NCI-H146 treated with DMSO at 0.1 percent for 48 hours (cell line): ENCODE results near the gene PCYT2.
A peak's percentile ranks its signal among the peaks of the same experiment; 100 is the strongest.

Source experiments
- DNase-seq: peaks from one replicate; lab custom pipeline; 2025; ENCODE audit not compliant: unreplicated experiment; lab: John Stamatoyannopoulos, UW

Gene PCYT2

DNA sequence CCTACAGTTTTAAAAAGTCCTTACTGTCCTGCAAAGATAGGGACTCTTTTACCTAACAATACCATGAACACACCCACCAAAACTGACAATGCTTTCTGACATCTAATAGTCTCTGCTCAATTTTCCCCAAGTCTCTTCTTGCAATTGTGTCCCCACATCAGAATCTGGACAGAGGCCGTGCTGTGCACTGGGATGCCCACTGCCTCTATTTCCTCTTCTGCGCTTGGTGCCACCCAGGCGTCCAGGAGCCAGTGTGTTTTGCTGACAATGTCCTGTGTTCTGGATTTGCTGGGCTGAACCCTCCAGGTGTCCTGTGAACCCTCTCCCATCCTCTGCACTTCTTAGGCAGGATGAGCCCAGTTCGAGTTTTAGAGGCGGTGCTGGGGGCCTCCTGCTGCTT lies 33.6 kb downstream of the PCYT2 start:
- DNase-seq = no peak

DNA sequence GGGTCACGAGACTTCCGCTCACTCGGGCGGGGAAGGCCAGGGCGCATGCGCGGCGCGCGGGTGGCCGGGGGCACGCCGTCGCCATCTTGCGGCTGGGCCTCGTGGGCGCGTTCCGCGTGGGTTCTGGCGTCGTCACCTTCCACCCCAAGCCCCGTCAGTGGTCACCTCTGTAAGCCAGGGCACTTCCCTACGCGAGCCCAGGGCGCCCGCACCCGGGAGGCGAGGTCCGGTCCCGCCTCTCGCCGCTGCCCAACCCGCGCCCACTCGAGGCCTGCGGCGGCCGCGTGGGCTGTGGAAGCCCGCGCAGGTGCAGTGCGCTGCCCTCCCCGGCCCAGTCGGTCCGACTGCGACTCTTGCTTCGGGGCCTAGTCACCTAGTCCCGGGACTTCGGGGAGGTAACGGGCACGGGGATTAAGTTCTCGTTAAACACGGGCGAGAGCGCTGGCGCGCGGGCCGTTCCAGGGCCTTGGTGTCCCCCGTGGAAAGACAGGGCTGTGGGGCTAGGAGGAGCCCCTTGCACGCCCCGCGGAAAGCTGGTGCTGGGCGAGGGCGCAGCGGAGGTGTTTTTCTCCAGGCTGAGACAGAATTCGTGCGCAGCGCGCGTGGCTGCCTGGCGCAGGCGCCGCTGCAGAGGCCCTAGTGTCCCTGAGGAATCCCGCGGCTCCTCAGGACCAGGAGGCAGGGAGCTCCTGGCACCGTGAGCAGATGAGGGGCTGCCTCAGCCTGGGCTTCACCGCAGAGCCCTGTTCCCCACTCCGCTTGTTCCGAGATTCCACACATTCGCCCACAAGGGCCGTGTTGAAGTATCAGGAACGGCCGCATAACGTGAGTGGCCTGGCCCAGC lies 39.6 kb downstream of the PCYT2 start:
- DNase-seq = peak; percentile 63

DNA sequence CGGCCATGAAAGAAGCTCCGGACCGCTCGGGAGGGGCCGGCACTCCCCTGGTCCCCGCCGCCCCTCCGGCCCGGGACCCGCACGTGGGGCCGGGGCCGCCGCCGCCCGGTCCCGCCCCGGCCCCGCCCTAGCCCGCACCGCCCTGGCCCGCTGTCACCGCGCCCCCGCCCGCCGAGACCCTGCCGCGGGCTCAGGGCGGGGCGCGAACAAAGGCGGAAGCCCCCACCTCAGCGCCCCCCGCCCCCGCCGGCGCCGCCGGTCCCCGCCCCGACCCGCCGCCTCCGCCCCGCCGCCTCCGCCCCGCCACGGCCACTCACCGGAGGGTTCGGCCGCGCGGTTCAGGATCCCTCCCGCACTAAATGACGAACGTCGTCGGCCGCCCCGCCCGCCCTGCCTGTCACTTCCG lies 40.2 kb downstream of the PCYT2 start, which contains the start of gene ARHGDIA:
TSS of gene ARHGDIA (minus strand) at position 357 of the 406 bp plus-strand sequence. CDS start 1,407 bp downstream, outside the sequence.
- DNase-seq = no peak

DNA sequence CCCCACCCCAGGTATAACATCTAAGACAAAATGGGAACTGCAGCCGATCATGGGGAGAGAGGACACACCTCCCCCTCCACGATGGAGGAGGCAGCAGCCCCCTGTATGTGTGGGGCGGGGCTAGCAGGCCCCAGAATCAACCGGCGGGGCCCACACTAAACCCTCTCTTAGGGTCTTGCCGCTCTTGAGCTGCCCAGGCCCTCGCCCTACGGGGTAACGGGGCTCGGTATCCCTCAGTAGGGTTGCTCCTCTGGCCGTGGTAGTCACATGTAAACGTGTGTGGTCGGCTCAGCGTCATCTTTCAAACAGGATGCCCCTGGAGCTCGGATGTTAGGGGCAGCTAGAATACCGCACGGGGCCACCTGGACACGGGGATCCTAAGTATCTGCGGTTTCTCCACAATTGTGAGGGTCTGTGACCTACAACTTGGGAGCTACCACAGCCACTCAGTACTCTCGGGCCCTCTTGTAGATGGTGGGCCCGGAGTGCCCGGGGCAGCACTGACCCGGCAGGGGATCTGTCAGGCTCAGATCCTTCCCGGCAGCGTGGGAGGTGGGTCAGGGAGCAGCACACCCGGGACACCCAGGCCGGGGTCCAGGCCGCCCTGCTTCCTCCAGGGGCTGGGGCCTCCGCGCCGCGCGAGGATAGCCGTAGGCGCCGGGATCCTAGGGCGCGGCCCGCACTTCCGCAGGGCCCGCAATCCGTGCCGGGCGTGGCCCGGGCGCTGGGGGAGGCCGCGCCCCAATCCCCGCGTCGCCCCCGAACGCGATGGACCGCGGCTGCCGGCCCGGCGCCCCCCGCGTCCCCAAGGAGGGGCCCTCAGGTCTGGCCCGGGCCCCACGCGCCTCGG lies 40.8 kb downstream of the PCYT2 start:
- no peak for DNase-seq

DNA sequence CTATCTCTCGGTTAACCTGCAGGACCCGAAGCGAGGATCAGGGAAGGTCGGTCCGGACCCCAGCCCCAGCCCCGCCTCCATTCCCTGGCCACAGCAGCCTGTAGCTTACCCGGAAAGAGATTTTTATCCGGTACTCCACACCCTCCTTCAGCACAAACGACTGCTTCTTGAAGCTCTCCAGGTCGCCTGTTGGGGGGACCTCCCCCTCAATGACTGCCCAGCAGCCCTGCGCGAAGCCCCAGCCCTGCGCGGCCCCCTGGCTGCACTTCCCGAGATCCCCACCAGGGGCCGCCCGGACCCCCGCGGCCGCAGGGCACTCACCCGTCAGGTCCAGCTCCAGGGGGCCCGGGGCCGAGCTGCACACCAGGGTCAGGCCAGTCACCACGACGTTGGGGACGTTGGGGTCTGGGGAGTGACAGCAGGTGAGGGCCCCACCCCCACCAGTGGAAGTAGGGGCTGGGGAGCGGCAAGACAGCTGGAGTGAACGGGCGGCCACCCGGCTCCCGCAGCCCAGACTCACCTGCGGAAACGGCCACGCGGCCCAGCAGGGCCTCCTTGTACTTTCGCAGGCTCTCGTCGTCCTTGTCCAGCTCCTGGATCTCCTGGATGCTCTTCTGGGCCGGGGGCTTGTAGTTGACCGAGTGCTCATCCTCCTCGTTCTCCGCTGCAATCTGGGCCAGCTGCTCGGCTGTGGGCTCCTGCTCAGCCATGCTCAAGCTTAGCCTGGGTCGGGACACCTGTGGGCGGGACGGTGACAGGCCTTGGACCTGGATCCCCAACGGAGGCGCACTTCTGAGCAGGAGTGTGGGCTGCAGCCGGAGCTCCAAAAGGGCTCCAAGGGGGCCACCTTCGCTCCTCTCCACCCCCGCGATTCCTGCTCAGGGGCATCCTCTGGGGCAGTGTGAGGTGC lies 41.7 kb downstream of the PCYT2 start:
- DNase-seq = no peak

DNA sequence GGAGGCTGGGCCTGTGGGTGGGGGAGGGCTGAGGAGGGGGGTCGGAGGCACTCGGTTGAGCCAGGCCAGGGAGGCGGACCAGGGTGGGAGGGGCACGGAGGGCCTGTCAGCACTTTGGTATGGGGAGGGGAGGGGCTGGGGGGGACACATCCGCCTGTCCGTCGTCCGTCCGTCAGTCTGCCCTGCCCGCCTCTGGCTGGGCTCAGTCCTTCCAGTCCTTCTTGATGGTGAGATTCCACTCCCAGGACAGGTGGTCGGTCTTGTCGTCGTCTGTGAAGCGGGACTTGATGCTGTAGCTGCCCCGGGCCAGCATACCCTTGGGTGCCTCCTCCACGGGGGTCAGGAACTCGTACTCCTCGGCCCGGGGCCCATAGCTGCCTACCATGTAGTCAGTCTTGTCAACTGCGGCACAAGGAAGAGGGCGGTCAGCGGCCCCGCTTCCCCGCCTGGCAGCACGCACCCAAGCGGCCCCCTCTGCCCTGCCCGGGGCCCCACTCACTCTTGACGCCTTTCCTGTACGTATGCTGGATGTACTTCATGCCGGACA lies 42.5 kb downstream of the PCYT2 start:
- DNase-seq = no peak

DNA sequence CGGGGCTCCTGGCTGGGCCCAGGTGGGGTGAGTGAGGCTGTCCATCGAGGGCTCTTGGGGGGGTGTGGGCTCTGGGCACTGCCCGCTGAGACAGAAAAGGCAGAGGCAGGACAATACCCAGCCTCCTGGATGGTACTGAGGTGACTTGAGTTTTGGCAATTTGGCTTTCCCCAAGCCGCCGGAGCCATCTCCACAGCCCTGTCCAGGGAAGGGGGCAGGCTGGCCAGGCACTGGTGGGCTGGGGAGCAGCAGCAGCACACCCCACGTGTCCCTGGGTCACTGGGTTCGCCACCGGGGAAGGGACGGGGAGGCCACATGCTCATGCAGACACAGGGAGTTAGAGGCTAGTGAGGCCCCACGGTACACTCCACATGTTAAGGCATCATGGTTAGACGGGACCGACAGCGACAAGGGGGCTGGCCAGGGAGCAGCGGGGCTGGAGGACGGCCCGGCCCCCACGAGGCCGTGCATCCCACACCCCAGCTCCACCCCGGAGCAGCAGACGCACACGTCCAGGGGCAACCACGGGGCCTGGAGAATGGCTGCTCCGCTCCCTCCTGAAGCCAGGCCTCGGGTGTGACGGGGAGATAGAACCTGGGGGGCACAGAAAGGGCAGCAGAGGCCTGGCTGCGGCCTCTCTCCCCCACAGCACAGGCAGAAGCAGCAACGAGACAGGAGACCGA lies 43.1 kb downstream of the PCYT2 start:
- DNase-seq = no peak

DNA sequence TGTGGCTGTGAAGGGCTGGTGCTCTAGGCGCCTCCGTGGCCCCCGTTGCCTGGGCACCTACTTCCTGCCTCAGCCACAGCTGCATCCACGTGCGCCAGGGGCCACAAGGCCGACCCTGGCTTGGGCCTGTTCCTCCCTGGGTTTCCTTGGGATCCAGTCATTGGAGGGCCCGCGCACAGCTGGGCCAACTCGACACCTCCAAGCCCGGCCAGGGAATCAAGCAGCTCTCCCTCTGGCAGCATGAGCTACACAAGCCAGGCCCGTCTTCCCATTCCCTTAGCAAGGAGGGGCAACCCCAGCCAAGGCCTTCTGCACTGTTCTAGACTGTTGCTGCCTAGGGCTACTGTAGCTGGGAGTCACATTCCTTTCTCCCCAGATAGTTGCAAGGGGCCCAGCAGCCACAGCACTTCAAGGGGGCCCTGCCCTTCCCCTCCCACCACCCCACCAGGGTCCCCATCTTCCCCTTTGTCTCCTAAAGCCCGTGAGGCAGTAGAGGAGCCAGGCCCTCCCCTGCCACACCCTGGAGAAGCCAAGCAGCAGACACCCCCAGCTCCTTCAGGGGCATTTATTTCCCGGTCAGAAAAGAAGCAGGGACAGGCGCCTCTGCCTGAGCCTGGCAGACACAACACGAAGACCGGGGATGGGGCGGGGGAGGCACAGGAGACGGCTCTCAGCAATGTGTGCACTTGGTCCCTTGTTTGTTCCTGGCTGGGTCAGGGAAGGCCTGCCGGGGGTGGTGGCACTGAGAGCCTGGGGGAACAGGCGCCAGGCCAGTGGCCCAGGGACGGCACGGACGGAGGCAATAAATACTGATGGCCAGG lies 43.8 kb downstream of the PCYT2 start:
- DNase-seq = no peak

DNA sequence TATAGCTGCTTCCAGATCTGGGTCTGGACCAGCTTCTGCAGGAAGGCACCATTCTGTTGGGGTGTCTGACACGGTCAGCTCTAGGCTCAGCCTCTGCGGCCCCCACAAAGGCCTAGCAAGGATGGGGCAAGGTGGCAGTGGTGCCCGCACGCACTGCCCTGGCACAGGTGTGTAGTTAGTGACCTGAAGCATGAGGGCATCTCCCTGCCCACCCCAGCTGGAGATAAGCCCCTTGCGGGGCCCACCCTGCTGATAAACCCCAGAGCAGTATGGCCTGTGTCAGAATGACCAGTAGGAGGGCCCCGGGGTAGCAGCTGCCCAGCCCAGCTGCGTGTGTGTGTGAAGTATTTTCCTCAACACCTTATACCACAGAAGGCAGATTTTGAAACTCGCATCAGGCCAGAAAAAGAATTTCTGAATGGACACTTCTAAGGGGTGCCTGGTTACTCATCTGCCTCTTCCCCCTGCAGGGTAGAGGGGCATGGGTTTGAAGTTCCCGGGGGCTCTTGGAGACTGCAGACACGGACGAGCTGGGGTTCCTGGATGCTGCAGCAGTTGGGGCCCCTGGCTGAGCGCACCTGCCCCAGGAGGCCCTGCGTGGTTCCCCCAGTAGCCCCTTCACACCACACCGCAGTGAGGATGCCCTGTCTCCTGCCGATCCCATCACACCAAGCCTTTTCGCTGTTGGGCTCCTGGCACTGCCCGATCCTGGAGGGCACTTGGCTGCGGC lies 44.6 kb downstream of the PCYT2 start:
- DNase-seq = no peak

DNA sequence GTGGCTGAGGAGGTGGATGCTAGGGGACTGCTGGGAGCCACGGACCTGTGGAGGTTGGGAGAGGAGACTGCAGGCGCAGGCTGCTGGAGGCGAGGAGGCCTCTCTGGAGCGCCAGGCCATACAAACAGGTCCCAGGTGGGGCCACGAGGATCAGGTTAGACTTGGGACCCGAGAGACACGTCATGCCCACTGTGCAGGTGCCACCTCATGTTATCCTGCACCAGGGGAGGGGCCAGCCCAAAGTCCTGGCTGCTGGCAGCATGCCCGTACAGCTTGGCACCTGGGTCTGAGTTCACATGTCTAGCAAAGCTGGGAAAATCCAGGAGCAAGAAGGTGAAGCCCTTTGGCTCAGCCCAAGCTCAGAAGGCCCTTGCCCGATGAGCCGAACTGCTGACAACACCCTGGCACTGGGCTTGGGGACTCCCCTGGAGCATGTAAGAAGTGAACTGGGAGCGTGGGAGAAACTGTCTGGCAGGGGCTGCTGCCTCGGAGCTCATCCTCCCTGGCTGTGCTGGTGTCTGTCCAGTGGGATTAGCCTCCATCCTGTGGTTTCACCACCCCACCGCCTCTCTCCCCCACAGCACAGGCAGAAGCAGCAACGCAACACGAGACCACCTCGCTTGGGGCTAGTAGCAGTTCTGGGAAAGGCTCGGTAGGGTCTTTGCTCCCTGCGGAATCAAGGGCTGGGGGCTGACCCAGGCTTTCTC lies 45.3 kb downstream of the PCYT2 start:
- no peak for DNase-seq

DNA sequence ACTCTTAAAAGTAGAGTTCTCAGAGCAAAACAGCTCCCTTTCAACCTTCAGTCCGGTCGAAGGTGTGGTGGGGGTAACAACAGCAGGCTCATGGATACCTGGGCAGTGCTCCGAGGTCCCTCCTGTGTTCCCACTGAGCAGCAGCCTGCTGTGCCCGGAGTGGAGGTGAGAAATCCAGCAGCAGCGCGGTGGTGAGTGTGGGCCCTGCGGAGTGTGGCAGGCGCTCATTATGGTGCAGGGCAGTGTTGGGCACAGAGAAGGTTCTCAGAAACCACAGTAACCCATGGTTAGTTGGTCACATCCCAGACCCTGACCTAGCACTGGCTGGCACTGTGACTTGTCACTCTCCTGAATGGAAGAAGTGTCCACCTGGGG lies 45.9 kb downstream of the PCYT2 start:
- no peak for DNase-seq

DNA sequence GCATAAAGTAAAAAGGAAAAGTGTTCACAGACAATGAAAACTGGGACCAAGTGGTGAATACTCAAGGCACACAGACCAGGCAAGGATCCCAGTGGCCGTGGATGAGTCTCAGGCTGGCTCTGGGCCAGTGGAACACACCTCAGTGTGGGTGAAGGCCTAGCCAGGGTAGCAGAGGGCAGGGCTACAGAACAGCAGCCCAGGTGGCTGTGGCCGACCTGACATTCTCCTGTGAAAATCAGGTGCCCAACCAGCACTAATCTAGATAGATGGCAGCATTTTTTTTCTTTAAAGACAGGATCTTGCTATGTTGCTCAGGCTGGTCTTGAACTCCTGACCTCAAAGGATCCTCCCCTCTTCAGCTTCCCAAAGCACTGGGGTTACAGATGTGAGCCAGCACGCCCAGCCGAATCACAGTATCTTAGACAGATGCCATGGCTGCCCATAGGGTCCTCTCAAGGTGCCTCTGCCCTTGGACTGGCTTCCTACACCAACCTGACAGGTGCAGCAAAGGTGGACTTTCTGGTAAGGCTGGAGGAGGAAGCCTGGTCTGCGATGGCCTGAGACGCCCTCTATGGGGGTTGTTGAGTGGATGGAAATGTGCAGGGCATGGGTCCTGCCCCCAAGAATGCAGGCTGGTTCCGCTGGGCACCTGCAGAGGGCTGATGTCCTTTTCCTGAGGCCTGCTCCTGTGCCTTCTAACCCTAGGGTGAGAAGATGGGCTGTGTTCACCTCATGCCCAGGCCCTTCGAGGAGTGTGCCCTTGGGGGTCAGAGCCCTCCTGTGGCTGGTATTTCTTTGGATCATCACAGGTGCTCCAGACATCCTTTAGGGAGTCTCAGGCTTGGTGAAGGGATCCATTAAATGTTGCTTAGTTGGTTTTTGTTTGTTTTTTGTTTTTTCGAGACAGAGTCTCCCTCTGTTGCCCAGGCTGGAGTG lies 47.1 kb downstream of the PCYT2 start:
- no peak for DNase-seq

DNA sequence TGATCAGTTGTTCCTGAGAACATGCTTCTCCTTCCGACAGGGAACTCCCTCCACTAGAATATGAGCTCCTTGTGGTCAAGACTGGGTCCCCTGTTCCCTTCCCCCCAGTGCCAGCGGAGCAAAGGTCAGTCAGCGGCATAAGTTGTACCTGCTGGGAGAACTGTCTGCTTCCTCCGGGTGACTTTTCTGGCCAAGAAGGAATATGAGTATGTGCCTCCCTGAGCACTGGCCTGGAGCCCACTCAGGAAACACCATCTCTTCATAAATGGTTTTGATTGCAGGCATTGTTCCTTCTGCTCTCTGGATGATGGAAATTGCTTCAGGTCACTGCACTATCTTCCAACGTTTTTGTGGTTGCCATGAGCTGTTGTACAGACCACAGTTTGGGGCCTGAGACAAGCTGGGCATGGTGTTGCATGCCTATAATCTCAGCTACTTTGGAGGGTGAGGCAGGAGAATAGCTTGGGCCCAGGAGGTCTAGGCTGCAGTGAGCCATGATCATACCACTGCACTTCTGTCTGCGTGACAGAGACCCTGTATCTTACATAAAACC lies 48.0 kb downstream of the PCYT2 start:
- DNase-seq = no peak

DNA sequence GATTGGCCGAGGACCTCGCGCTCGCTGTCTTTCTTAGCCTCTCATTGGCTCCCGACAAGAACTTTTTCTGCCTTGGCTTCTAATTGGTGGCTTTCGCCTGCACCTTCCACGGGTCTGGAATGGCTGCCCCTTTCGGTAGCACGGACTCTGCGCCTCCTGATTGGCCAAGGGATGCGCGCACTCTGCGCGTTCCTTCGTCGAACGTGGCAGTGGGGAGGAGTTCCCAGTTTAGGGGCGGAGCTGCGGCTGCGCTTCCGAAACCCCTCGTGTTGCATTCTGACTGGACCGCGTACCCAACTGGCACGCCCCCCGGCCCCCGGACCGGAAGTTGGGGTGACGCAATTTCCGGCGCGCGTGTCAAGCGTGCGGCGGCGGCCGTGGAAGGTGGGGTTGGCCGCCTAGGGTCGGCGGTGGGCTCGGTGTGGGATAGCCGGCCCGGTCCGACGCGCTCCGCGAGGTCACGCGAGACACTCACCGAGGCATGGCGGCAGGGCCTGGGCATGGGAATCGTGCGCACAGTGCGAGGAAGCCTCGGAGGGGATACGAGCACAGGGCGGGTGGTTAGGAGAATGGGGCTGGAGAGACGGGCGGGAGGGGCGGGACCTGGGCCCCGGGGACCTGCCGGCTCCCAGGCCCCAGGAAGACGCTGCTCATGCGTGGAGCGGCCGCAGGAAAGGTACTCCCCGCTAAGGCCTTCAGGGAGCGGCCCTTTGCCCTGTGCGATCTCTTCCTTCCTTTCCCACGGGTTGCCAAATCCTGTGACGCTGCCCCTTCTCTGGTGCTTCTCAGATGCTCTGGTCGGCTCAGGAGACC lies 50.2 kb downstream of the PCYT2 start:
- DNase-seq = peak; percentile 99

DNA sequence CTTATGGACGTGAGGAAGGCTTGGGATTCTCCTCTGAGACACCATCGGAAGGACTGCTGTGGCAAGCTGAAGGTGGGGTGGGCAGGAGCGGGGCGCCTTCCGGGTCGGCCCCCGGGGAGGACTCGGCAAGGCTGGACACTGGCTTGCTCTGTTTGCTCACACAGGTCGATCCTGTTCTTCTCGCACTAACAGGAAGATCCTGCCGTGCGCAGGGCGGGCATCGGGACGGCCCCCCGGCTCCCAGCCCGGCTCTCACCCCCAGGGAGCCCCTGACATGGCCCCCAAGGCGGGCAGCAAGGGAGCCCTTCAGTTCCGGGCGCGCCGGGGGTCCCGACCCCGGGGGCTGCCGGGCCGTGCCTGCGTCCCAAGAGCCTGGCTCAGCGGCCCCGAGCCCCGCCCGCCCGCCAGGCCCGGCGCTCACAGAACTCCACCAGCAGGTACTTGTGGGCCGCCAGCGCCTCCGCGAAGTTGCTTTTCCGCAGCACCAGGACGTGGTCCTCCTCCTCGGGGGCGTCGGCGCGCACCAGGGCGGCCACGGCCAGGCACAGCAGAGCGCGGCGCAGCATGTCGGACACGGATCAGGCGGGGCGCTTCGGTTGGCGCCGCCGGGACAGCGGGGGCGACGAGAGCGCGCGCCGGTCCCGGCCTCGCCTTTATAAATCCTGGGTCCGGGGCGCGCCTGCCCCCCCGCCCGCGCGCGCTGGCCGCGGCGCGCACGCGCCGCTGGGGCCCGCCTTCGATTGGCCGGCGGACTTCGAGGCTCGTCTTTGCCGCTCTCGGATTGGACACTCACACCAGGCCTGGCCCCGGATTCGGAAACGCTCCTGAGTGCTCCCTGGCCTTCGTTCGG lies 51.1 kb downstream of the PCYT2 start, which contains the start of gene P4HB:
TSS of gene P4HB (minus strand) at position 630 of the 850 bp plus-strand sequence. CDS start at position 566, 64 bp downstream.
- DNase-seq = no peak
